HCT116 (cell line): ENCODE measurements around the gene ABI3.

ENCODE experiments used
- ATF3 ChIP-seq: IDR thresholded peaks from 2 replicates; pipeline ENCODE4 v1.6.1; 2012
- EGR1 ChIP-seq: IDR thresholded peaks from 2 replicates; pipeline ENCODE4 v1.6.1; 2012; ENCODE audit warnings: low read depth
- MAX ChIP-seq: IDR thresholded peaks from 2 replicates; pipeline ENCODE4 v1.6.1; 2012
- POLR2A ChIP-seq: IDR thresholded peaks from 2 replicates; pipeline ENCODE4 v1.7.0; 2011; ENCODE audit warnings: borderline replicate concordance; ENCODE audit not compliant: insufficient read depth, insufficient read length; ENCODE audit errors: extremely low read depth
- POLR2AphosphoS5 ChIP-seq: IDR thresholded peaks from 2 replicates; pipeline ENCODE4 v1.6.1; 2011; ENCODE audit warnings: mild to moderate bottlenecking, low read depth, low read length, moderate library complexity
- RAD21 ChIP-seq: IDR thresholded peaks from 2 replicates; pipeline ENCODE4 v1.6.1; 2012; ENCODE audit warnings: low read depth, mild to moderate bottlenecking
- REST ChIP-seq: IDR thresholded peaks from 2 replicates; pipeline ENCODE4 v1.6.1; 2012; ENCODE audit warnings: low read depth
- SP1 ChIP-seq: IDR thresholded peaks from 2 replicates; pipeline ENCODE4 v1.6.1; 2012; ENCODE audit warnings: low read depth
- TCF7L2 ChIP-seq: IDR thresholded peaks from 2 replicates; pipeline ENCODE4 v1.7.0; 2011; ENCODE audit warnings: borderline replicate concordance, inconsistent platforms; ENCODE audit not compliant: insufficient read depth, insufficient read length; ENCODE audit errors: extremely low read depth
- TF ChIP-seq, protein P1 (sequence below), 3 experiments: fragments of 200-600 bp in 1 of 3; sonication (generic) in 1 of 3; IDR thresholded peaks in 2 of 3; conservative IDR thresholded peaks in 1 of 3; 2 replicates each; pipeline ENCODE4 v1.5.1; 2012 to 2017; ENCODE audit warnings: low read depth in 2 of 3, low read length in 2 of 3, antibody characterized with exemption in 1 of 3, borderline replicate concordance in 1 of 3, control low read depth in 1 of 3, mild to moderate bottlenecking in 1 of 3, mixed read lengths in 1 of 3, mixed run types in 1 of 3, moderate library complexity in 1 of 3; ENCODE audit not compliant: insufficient read depth in 1 of 3
- TF ChIP-seq, protein P2 (sequence below): IDR thresholded peaks from 2 replicates; pipeline ENCODE4 v1.6.1; 2011; ENCODE audit warnings: mild to moderate bottlenecking, low read length, moderate library complexity; ENCODE audit not compliant: insufficient replicate concordance; ENCODE audit errors: extremely low read depth

- TF ChIP-seq SP1 (no peak), POLR2A (no peak), MAX (no peak), REST (no peak), POLR2AphosphoS5 (no peak), TCF7L2 (no peak), ATF3 (no peak), EGR1 (no peak), RAD21 (no peak)
- TF ChIP-seq, protein P1, sequence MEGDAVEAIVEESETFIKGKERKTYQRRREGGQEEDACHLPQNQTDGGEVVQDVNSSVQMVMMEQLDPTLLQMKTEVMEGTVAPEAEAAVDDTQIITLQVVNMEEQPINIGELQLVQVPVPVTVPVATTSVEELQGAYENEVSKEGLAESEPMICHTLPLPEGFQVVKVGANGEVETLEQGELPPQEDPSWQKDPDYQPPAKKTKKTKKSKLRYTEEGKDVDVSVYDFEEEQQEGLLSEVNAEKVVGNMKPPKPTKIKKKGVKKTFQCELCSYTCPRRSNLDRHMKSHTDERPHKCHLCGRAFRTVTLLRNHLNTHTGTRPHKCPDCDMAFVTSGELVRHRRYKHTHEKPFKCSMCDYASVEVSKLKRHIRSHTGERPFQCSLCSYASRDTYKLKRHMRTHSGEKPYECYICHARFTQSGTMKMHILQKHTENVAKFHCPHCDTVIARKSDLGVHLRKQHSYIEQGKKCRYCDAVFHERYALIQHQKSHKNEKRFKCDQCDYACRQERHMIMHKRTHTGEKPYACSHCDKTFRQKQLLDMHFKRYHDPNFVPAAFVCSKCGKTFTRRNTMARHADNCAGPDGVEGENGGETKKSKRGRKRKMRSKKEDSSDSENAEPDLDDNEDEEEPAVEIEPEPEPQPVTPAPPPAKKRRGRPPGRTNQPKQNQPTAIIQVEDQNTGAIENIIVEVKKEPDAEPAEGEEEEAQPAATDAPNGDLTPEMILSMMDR (IDR thresholded peaks at IDR 0.05 in 2 of 3, conservative IDR thresholded peaks at IDR 0.05 in 1 of 3; ENCODE audit: borderline replicate concordance in 1 of 3, insufficient read depth in 1 of 3, low read depth in 2 of 3, low read length in 2 of 3), result no peak
- TF ChIP-seq, protein P2, sequence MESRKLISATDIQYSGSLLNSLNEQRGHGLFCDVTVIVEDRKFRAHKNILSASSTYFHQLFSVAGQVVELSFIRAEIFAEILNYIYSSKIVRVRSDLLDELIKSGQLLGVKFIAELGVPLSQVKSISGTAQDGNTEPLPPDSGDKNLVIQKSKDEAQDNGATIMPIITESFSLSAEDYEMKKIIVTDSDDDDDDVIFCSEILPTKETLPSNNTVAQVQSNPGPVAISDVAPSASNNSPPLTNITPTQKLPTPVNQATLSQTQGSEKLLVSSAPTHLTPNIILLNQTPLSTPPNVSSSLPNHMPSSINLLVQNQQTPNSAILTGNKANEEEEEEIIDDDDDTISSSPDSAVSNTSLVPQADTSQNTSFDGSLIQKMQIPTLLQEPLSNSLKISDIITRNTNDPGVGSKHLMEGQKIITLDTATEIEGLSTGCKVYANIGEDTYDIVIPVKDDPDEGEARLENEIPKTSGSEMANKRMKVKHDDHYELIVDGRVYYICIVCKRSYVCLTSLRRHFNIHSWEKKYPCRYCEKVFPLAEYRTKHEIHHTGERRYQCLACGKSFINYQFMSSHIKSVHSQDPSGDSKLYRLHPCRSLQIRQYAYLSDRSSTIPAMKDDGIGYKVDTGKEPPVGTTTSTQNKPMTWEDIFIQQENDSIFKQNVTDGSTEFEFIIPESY, result no peak
Observed at GRCh38 chr17:49259663-49260010, 49.1 kb downstream of the ABI3 start.
